ENCODE results near the gene MXRA7.

The MXRA7 gene

DNA sequence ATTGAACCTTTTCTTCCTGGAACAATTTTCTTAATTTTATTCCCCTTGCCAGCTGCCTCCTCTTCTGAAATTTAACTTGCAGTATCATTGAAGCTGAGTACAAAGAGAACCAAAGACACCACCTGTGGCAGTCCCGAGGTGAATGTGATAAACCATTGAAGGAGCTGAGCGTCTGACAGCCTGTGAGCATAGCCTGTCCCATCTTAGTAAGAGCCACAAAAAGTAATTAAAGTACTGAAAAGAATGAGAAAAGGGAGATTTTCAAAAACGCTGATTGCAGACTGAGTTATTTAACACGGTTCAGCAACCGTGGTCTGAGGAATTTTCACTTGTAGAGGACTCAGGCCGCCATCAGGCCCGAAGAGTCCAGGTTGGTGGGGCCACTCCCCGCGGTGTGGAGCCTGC is 40.0 kb downstream of the MXRA7 start:
- Histone ChIP-seq H3K36me3 (no peaks in the 10 kb centered on the region), H3K27me3 (ENCODE audit: insufficient read depth, low read depth, severe bottlenecking) (no peaks in the 10 kb centered on the region), H3K9me3 (ENCODE audit: severe bottlenecking) (no peaks in the 10 kb centered on the region), H3K27ac (peak overlapping the region; percentile 95), H3K4me3 (ENCODE audit: low read depth, low read length) (peak overlapping the region; percentile 98)
- no peak for DNase-seq
- TF ChIP-seq, protein P1, sequence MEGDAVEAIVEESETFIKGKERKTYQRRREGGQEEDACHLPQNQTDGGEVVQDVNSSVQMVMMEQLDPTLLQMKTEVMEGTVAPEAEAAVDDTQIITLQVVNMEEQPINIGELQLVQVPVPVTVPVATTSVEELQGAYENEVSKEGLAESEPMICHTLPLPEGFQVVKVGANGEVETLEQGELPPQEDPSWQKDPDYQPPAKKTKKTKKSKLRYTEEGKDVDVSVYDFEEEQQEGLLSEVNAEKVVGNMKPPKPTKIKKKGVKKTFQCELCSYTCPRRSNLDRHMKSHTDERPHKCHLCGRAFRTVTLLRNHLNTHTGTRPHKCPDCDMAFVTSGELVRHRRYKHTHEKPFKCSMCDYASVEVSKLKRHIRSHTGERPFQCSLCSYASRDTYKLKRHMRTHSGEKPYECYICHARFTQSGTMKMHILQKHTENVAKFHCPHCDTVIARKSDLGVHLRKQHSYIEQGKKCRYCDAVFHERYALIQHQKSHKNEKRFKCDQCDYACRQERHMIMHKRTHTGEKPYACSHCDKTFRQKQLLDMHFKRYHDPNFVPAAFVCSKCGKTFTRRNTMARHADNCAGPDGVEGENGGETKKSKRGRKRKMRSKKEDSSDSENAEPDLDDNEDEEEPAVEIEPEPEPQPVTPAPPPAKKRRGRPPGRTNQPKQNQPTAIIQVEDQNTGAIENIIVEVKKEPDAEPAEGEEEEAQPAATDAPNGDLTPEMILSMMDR (IDR thresholded peaks at IDR 0.05; ENCODE audit: low read depth, low read length): no peak

DNA sequence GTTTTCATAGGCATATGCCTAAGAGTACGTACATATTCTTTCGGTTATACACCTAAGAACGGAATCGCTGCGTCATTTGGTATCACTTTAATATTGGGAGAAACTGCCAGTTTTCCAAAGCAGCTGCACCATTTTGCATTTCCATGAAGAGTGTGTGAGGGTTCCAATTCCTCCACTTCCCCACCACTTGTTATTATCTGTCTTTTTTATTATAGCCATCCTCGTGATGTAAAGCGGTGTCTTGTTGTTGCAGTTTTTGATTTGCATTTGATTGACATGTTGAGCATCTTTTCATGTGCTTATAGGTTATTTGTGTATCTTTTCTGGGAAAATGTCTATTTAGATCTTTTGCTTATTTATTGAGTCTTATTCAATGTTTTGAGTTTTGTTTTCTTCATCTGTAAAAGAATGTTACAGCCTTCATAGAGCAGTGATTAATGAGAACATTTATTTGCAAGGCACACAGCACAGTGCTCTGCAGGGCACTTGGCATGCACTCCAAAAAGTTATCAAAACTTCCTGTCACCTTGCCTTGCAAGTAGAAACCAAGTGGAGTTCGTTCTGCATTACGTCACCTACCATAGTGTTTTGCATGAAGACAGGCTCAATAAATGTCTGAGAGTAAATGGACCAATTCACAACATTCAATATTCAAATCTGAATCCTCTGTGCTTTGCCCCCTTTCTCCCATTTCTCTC is 40.6 kb downstream of the MXRA7 start:
- H3K27me3 ChIP-seq (ENCODE audit: insufficient read depth, low read depth, severe bottlenecking): no peaks in the 10 kb centered on the region
- H3K27ac ChIP-seq: peak overlapping the region; percentile 95
- TF ChIP-seq, protein P1 (IDR thresholded peaks at IDR 0.05; ENCODE audit: low read depth, low read length): no peak
- no peak overlapping the region for H3K4me3 ChIP-seq (ENCODE audit: low read depth, low read length)
- H3K36me3 ChIP-seq: no peaks in the 10 kb centered on the region
- DNase-seq: no peak
- no peaks in the 10 kb centered on the region for H3K9me3 ChIP-seq (ENCODE audit: severe bottlenecking)

DNA sequence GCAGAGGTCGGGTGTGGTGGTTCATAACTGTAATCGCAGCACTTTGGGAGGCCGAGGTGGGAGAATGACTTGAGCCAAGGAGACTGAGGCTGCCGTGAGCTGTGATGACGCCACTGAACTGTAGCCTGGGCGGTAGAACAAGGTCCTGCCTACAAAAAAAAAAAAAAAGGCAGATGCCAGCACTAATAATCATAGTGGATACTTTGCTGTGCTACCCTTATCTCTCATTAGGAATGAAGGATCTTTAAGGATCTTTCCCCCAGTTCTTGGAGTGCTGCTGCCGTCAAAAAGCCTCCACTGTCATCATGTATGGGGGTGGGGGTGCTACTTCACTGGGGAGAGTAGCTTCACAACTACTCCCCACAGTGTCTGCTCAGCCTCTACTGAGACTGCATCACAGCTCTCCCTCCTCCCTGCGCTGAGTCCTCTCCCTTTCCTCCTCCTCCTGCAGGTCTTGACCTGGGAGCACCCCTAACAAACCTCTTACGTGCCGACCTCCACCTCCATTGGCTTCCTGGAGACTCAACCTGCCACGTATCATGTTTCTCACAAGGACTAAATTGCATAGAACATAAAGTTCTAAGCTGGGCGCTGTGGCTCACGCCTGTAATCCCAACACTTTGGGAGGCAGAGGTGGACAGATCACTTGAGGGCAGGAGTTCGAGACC is 42.8 kb downstream of the MXRA7 start:
- no peak overlapping the region for H3K4me3 ChIP-seq (ENCODE audit: low read depth, low read length)
- TF ChIP-seq, protein P1 (IDR thresholded peaks at IDR 0.05; ENCODE audit: low read depth, low read length): no peak
- no peaks in the 10 kb centered on the region for H3K36me3 ChIP-seq
- no peaks in the 10 kb centered on the region for H3K27me3 ChIP-seq (ENCODE audit: insufficient read depth, low read depth, severe bottlenecking)
- DNase-seq: no peak
- H3K27ac ChIP-seq: no peak overlapping the region
- H3K9me3 ChIP-seq (ENCODE audit: severe bottlenecking): no peaks in the 10 kb centered on the region

GRCh38 chr17:76667491-76667755 is 43.3 kb downstream of the MXRA7 start:
- no peaks in the 10 kb centered on the region for H3K9me3 ChIP-seq (ENCODE audit: severe bottlenecking)
- no peak overlapping the region for H3K27ac ChIP-seq
- no peak for DNase-seq
- no peaks in the 10 kb centered on the region for H3K36me3 ChIP-seq
- TF ChIP-seq, protein P1 (IDR thresholded peaks at IDR 0.05; ENCODE audit: low read depth, low read length): no peak
- no peak overlapping the region for H3K4me3 ChIP-seq (ENCODE audit: low read depth, low read length)
- H3K27me3 ChIP-seq (ENCODE audit: insufficient read depth, low read depth, severe bottlenecking): no peaks in the 10 kb centered on the region

- Histone ChIP-seq H3K27ac (no peak overlapping the region), H3K27me3 (ENCODE audit: insufficient read depth, low read depth, severe bottlenecking) (no peaks in the 10 kb centered on the region), H3K9me3 (ENCODE audit: severe bottlenecking) (no peaks in the 10 kb centered on the region), H3K36me3 (no peaks in the 10 kb centered on the region), H3K4me3 (ENCODE audit: low read depth, low read length) (no peak overlapping the region)
- DNase-seq: no peak
- TF ChIP-seq, protein P1 (IDR thresholded peaks at IDR 0.05; ENCODE audit: low read depth, low read length): no peak
Measured at GRCh38 chr17:76660656-76661042, 50.1 kb downstream of the MXRA7 start.

All from WERI-Rb-1 (cell line).